OCI-LY3 (cell line): Measurements from ENCODE around the gene ASIP.
"Not testable (repeated sequence)": the region's sequence is repeated elsewhere in the genome, so short reads cannot be mapped to it uniquely, and the experiment has no call there.

ENCODE experiments used
- CTCF ChIP-seq: fragments of 200-600, 300-600 bp; sonication (generic); IDR thresholded peaks from 2 replicates; pipeline ENCODE4 v1.5.1; 2014; ENCODE audit warnings: antibody characterized with exemption, low read length, low read depth
- EZH2phosphoT487 ChIP-seq: fragments of 200-600 bp; shearing (Covaris generic); IDR thresholded peaks from 2 replicates; pipeline ENCODE4 v1.6.1; 2018; ENCODE audit warnings: antibody characterized with exemption, mixed run types, low read depth

DNA sequence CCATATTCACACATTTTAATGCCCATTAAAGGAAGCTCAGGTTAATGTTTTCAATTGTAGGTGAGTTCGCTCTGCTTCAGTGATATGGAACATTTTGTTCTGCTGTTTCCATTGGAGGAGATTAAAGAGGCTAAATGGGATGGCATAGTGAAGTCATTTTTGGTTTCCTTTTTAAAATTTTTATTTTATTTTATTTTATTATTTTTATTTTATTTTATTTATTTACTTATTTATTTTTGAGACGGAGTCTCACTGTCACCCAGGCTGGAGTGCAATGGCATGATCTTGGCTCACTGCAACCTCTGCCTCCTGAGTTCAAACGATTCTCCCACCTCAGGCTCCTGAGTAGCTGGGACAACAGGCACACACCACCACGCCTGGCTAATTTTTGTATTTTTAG lies 792 bp downstream of the ASIP start:
- TF ChIP-seq CTCF, EZH2phosphoT487: not testable (repeated sequence)
